Endothelial cell of hepatic sinusoid (primary cell): ENCODE data around the gene CGRRF1.

Experiments used
- in situ Hi-C: cut with HindIII; loops from 2 replicates; pipeline ENCODE4 v1.10.0; 2017; ENCODE audit warnings: low sequenced_read_pairs

CGRRF1 gene

GRCh38 chr14:54537651-54538050, 27.9 kb downstream of the CGRRF1 start:
- in situ Hi-C loops, result no loop called here

- in situ Hi-C loops, result no loop called here
These were observed 28.3 kb downstream of the CGRRF1 start for GRCh38 chr14:54538055-54538454.

- in situ Hi-C loops, result loop anchor here (10.0 kb wide), 1 partner anchor 63 kb away; the partner anchor contains the start of gene GMFB
These were observed 37.9 kb downstream of the CGRRF1 start for GRCh38 chr14:54547583-54547982.

GRCh38 chr14:54548491-54548890, 38.8 kb downstream of the CGRRF1 start:
- in situ Hi-C loops, result loop anchor here (10.0 kb wide), 1 partner anchor 64 kb away; the partner anchor contains the start of gene GMFB

GRCh38 chr14:54549862-54550261, 40.2 kb downstream of the CGRRF1 start:
- in situ Hi-C loops, result loop anchor here (5.0 to 10.0 kb wide), 2 partner anchors 65 to 242 kb away; partner anchors contain the start of gene GMFB

- in situ Hi-C loops, result loop anchor here (5.0 kb wide), 1 partner anchor 242 kb away; no protein-coding TSS in a partner anchor
These were observed 40.8 kb downstream of the CGRRF1 start for GRCh38 chr14:54550514-54550913.

GRCh38 chr14:54554401-54554800, 44.7 kb downstream of the CGRRF1 start:
- in situ Hi-C loops, result loop anchor here (5.0 kb wide), 1 partner anchor 238 kb away; no protein-coding TSS in a partner anchor

- in situ Hi-C loops, result no loop called here
These were observed 45.9 kb downstream of the CGRRF1 start for GRCh38 chr14:54555651-54556050.

- in situ Hi-C loops, result no loop called here
These were observed 46.8 kb downstream of the CGRRF1 start for GRCh38 chr14:54556535-54556934.

- in situ Hi-C loops, result no loop called here
These were observed 52.6 kb downstream of the CGRRF1 start for GRCh38 chr14:54562334-54562733.

GRCh38 chr14:54564071-54564867, 54.6 kb downstream of the CGRRF1 start:
- in situ Hi-C loops, result no loop called here

- in situ Hi-C loops, result loop anchor here (5.0 kb wide), 1 partner anchor 132 kb away; no protein-coding TSS in a partner anchor
These were observed 55.4 kb downstream of the CGRRF1 start for GRCh38 chr14:54564868-54565784.

GRCh38 chr14:54565785-54566409, 56.2 kb downstream of the CGRRF1 start:
- in situ Hi-C loops, result loop anchor here (5.0 kb wide), 1 partner anchor 131 kb away; no protein-coding TSS in a partner anchor

GRCh38 chr14:54566410-54567223, 56.9 kb downstream of the CGRRF1 start, which contains the start of gene SAMD4A:
Gene SAMD4A, plus strand, starts transcription at chr14:54567128. Its CDS starts 789 bp downstream, at chr14:54567917.
- in situ Hi-C loops, result loop anchor here (5.0 kb wide), 1 partner anchor 131 kb away; no protein-coding TSS in a partner anchor

GRCh38 chr14:54567224-54567638, 57.5 kb downstream of the CGRRF1 start:
- in situ Hi-C loops, result loop anchor here (5.0 kb wide), 1 partner anchor 130 kb away; no protein-coding TSS in a partner anchor

- in situ Hi-C loops, result loop anchor here (5.0 kb wide), 1 partner anchor 129 kb away; no protein-coding TSS in a partner anchor
These were observed 58.2 kb downstream of the CGRRF1 start for GRCh38 chr14:54567639-54568561.

- in situ Hi-C loops, result loop anchor here (5.0 kb wide), 1 partner anchor 128 kb away; no protein-coding TSS in a partner anchor
These were observed 59.3 kb downstream of the CGRRF1 start for GRCh38 chr14:54568821-54569595.

- in situ Hi-C loops, result no loop called here
These were observed 60.3 kb downstream of the CGRRF1 start for GRCh38 chr14:54570047-54570446.
